HFFc6 (cell line): ENCODE results near the gene CAMP. TPM values are rescaled to one million over a fixed set of nuclear protein-coding genes. Genes with fewer than 3 reads are reported as not detected.

Source experiments
- DNase-seq: peaks from one replicate; pipeline ENCODE4 v3.0.0-alpha.2; 2018
- H3K27ac Mint-ChIP-seq: 2 replicates; pipeline ENCODE4 v1.8.0; 2020; ENCODE audit warnings: mild to moderate bottlenecking, mixed read lengths
- H3K27me3 Mint-ChIP-seq: 2 replicates; pipeline ENCODE4 v1.8.0; 2021; ENCODE audit warnings: mild to moderate bottlenecking, moderate library complexity, mixed read lengths; ENCODE audit not compliant: insufficient read depth
- H3K36me3 Mint-ChIP-seq: 2 replicates; pipeline ENCODE4 v1.8.0; 2021; ENCODE audit warnings: low read depth, mixed read lengths
- H3K4me1 Mint-ChIP-seq: 2 replicates; pipeline ENCODE4 v1.8.0; 2020; ENCODE audit warnings: low read depth, mixed read lengths
- H3K4me3 Mint-ChIP-seq: 2 replicates; pipeline ENCODE4 v1.8.0; 2020; ENCODE audit warnings: mild to moderate bottlenecking, moderate library complexity, mixed read lengths
- H3K9me3 Mint-ChIP-seq: 2 replicates; pipeline ENCODE4 v1.8.0; 2020; ENCODE audit warnings: mild to moderate bottlenecking, mixed read lengths
- total RNA-seq, 6 experiments: library from RNA; stranded (reverse); fragmentation: NEBNext Ultra II Directional; extraction: Animal tissue kit (Norgen Biotek cat#: 25700); gene quantifications; 2 replicates in 1 of 6; 3 replicates in 5 of 6; pipeline ENCODE4 v1.2.3, GENCODE V29; 2021
- TF ChIP-seq, protein P1 (sequence below): fragments of 200-600 bp; sonication (generic); IDR thresholded peaks from 2 replicates; pipeline ENCODE4 v1.5.0; 2021; ENCODE audit warnings: antibody characterized with exemption, mild to moderate bottlenecking

CAMP gene
- total RNA-seq, 6 experiments from 2014 or later: not detected

DNA sequence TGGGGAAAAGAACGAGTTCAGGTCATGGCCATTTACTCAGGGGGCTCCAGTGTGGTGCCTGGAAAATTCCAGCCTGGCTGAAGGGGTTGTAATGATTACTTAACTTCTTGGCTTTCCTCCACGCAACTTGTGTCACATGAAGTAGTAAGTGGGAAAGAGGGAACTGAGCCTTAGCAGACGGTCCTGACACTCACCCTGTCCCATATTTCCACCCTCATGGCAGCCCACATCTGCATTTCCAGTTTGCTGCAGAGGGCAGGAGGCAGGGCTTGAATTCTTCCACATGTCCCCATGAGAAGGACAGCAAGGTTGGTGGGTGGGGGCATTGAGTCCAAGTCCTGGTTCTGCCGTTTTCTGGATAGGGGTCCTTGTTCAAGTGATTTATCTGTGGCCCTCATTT, 7.8 kb upstream of the CAMP start:
- Mint-ChIP-seq H3K9me3 (no peaks in the 10 kb centered on the region), H3K4me1 (no peaks in the 10 kb centered on the region; the same call in 1 of the 2 replicates), H3K27ac (no peak overlapping the region), H3K27me3 (peaks cover 32% of the 10 kb centered on the region), H3K36me3 (no peaks in the 10 kb centered on the region), H3K4me3 (no peak overlapping the region)
- no peak for DNase-seq
- TF ChIP-seq, protein P1, sequence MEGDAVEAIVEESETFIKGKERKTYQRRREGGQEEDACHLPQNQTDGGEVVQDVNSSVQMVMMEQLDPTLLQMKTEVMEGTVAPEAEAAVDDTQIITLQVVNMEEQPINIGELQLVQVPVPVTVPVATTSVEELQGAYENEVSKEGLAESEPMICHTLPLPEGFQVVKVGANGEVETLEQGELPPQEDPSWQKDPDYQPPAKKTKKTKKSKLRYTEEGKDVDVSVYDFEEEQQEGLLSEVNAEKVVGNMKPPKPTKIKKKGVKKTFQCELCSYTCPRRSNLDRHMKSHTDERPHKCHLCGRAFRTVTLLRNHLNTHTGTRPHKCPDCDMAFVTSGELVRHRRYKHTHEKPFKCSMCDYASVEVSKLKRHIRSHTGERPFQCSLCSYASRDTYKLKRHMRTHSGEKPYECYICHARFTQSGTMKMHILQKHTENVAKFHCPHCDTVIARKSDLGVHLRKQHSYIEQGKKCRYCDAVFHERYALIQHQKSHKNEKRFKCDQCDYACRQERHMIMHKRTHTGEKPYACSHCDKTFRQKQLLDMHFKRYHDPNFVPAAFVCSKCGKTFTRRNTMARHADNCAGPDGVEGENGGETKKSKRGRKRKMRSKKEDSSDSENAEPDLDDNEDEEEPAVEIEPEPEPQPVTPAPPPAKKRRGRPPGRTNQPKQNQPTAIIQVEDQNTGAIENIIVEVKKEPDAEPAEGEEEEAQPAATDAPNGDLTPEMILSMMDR: no peak

DNA sequence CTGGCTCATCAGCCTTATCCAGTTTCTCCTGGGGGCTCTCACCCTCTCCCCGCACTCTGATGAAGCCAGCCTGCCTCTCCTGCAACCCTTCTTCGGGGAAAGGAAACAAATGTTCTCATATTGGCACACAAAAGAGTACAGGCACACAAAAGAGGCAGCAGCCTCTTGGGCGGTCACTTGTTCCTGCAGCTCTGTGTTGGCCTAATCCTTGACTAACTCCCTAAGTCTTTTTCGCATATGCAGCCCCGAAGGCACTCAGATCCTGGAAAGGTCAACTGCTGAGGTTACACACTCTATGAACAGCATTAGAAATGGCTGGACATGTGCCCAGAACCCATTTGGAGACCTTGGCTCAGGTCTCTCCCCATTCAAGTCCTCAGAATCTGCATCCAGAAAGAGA, 7.4 kb upstream of the CAMP start:
- DNase-seq: no peak
- TF ChIP-seq, protein P1: no peak
- H3K27me3 Mint-ChIP-seq: peaks cover 32% of the 10 kb centered on the region
- no peaks in the 10 kb centered on the region; the same call in 1 of the 2 replicates for H3K4me1 Mint-ChIP-seq
- H3K4me3 Mint-ChIP-seq: no peak overlapping the region
- no peaks in the 10 kb centered on the region for H3K9me3 Mint-ChIP-seq
- H3K36me3 Mint-ChIP-seq: no peaks in the 10 kb centered on the region
- no peak overlapping the region for H3K27ac Mint-ChIP-seq

GRCh38 chr3:48217449-48217848, 5.8 kb upstream of the CAMP start:
- Mint-ChIP-seq H3K27me3 (peaks cover 41% of the 10 kb centered on the region), H3K27ac (no peak overlapping the region), H3K36me3 (no peaks in the 10 kb centered on the region), H3K4me1 (no peaks in the 10 kb centered on the region; the same call in 1 of the 2 replicates), H3K4me3 (no peak overlapping the region), H3K9me3 (no peaks in the 10 kb centered on the region)
- DNase-seq: no peak
- TF ChIP-seq, protein P1: no peak

DNA sequence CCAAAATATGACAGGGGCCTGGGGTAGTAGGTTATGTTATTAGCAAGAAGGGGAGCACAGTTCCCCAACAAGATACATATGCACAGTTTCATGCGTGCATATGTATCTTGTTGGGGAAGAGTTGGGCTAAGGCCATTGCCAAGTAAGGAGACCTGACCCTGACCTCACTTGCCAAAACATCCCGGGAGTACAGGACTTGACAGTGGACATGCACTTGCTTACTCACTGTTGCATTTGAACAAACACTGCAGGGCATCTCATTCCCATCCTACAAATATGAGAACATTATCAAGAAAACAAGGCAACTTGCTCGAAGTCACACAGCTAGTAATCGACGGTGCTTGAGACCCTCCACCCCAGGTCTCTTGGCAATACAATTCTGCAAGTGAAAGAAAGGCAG, 4.8 kb upstream of the CAMP start:
- Mint-ChIP-seq H3K27me3 (peaks cover 41% of the 10 kb centered on the region), H3K27ac (no peak overlapping the region), H3K4me1 (no peaks in the 10 kb centered on the region; the same call in 1 of the 2 replicates), H3K36me3 (no peaks in the 10 kb centered on the region), H3K4me3 (no peak overlapping the region), H3K9me3 (no peaks in the 10 kb centered on the region)
- DNase-seq: no peak
- TF ChIP-seq, protein P1: no peak

- peaks cover 46% of the 10 kb centered on the region for H3K27me3 Mint-ChIP-seq
- DNase-seq: peak; percentile 39
Observed at GRCh38 chr3:48219543-48219942, 3.8 kb upstream of the CAMP start.

More at GRCh38 chr3:48219543-48219942, 3.8 kb upstream of the CAMP start:
- H3K36me3 Mint-ChIP-seq: no peaks in the 10 kb centered on the region
- no peaks in the 10 kb centered on the region for H3K9me3 Mint-ChIP-seq
- no peak overlapping the region for H3K4me3 Mint-ChIP-seq
- H3K27ac Mint-ChIP-seq: no peak overlapping the region
- H3K4me1 Mint-ChIP-seq: no peaks in the 10 kb centered on the region; the same call in 1 of the 2 replicates
- TF ChIP-seq, protein P1: no peak
